Tibial nerve (tissue), 4 donors: ENCODE data around the gene PARN. TPM values are rescaled to one million over a fixed set of nuclear protein-coding genes. Genes with fewer than 3 reads are reported as not detected.
"Not testable (repeated sequence)": the region's sequence is repeated elsewhere in the genome, so short reads cannot be mapped to it uniquely, and the experiment has no call there.

Experiments
- DNase-seq, 2 donors: peaks; one replicate each; pipeline ENCODE4 v3.0.0-alpha.2; 2019; ENCODE audit warnings: low spot score in 2 of 2
- H3K27ac ChIP-seq, 4 donors: fragments of 200-600 bp; sonication (generic) in 3 of 4; one replicate each; pipeline ENCODE4 v1.5.1; 2017 to 2019; ENCODE audit warnings: mild to moderate bottlenecking in 1 of 4
- H3K27me3 ChIP-seq, 2 donors: fragments of 200-600 bp; sonication (generic) in 1 of 2; one replicate each; pipeline versions ENCODE4 v1.5.1 to v1.6.0; 2017 to 2019
- H3K36me3 ChIP-seq, 3 donors: fragments of 200-600 bp; sonication (generic); one replicate each; pipeline ENCODE4 v1.5.1; 2018 to 2019
- H3K4me1 ChIP-seq, 4 donors: fragments of 200-600 bp; sonication (generic) in 3 of 4; one replicate each; pipeline ENCODE4 v1.5.1; 2017 to 2019
- H3K4me3 ChIP-seq, 4 donors: fragments of 200-600 bp; sonication (generic) in 3 of 4; one replicate each; pipeline ENCODE4 v1.5.1; 2017 to 2019; ENCODE audit warnings: mild to moderate bottlenecking in 1 of 4, moderate library complexity in 1 of 4
- H3K9me3 ChIP-seq, 4 donors: fragments of 200-600 bp; sonication (generic) in 3 of 4; one replicate each; pipeline ENCODE4 v1.5.1; 2017 to 2019
- CTCF ChIP-seq, 5 experiments: fragments of 200-600 bp in 3 of 5; fragments of 450-650 bp in 2 of 5; sonication (generic) in 3 of 5; IDR thresholded peaks; one replicate each; pipeline ENCODE4 v1.5.1; 2016 to 2019; ENCODE audit warnings: antibody characterized with exemption in 5 of 5, mild to moderate bottlenecking in 3 of 5, moderate library complexity in 2 of 5
- EP300 ChIP-seq, 2 donors: sonication (generic); formaldehyde crosslinking; IDR thresholded peaks; one replicate each; pipeline ENCODE4 v1.6.1; 2017; ENCODE audit warnings: antibody characterized with exemption in 2 of 2, mild to moderate bottlenecking in 1 of 2
- POLR2A ChIP-seq, 2 donors: fragments of 450-650 bp; IDR thresholded peaks; one replicate each; pipeline ENCODE4 v1.6.1; 2017; ENCODE audit warnings: antibody characterized with exemption in 2 of 2, mild to moderate bottlenecking in 2 of 2, moderate library complexity in 2 of 2
- WGBS, 2 donors: methylation state at CpG; one replicate each; pipeline ENCODE4 v1.1.5; 2018; 5-methylcytosine and 5-hydroxymethylcytosine counted together
- total RNA-seq, 4 donors: library from RNA; depleted of rRNA; stranded (reverse); fragments of >200 nt; gene quantifications; one replicate each; pipeline ENCODE4 v1.1.0, GENCODE V29; 2016

Gene PARN
- total RNA-seq, 4 donors from 2014 or later = 36.5 to 49.8 (median 40.6) TPM

- Histone ChIP-seq H3K4me3 (no peak overlapping the region), H3K9me3 (no peaks in the 10 kb centered on the region), H3K27ac (peak overlapping the region in 1 of 4 donors; percentile 67), H3K27me3 (no peaks in the 10 kb centered on the region), H3K36me3 (no peaks in the 10 kb centered on the region), H3K4me1 (peaks cover 0 to 19% (median 0%) of the 10 kb centered on the region in 4 donors)
- TF ChIP-seq CTCF (IDR thresholded peaks at IDR 0.05) = no peak
- TF ChIP-seq POLR2A (IDR thresholded peaks at IDR 0.05) = no peak
- peak in 1 of 2 donors; percentile 12 for TF ChIP-seq EP300 (IDR thresholded peaks at IDR 0.05)
- WGBS, 2 donors = 56 to 59% methylated on average over 25 of the region's 25 CpGs
- peak; percentile 32 to 56 for DNase-seq
Measured at GRCh38 chr16:14399378-14400284, 230.4 kb downstream of the PARN start.

GRCh38 chr16:14398014-14398717 is 231.9 kb downstream of the PARN start:
- no peak for TF ChIP-seq CTCF (IDR thresholded peaks at IDR 0.05)
- TF ChIP-seq EP300 (IDR thresholded peaks at IDR 0.05) = no peak
- TF ChIP-seq POLR2A (IDR thresholded peaks at IDR 0.05) = no peak
- Histone ChIP-seq H3K4me3 (no peak overlapping the region), H3K4me1 (peaks cover 0 to 19% (median 0%) of the 10 kb centered on the region in 4 donors), H3K27ac (no peak overlapping the region), H3K9me3 (no peaks in the 10 kb centered on the region), H3K36me3 (no peaks in the 10 kb centered on the region), H3K27me3 (no peaks in the 10 kb centered on the region)
- WGBS, 2 donors = 85 to 92% methylated on average over 11 of the region's 11 CpGs
- no peak for DNase-seq

- 30 to 41% methylated on average over 10 of the region's 10 CpGs for WGBS, 2 donors
- not testable (repeated sequence) for DNase-seq, H3K4me3 ChIP-seq, H3K27ac ChIP-seq, H3K27me3 ChIP-seq, H3K36me3 ChIP-seq, H3K9me3 ChIP-seq
- H3K4me1 ChIP-seq = peaks cover 0 to 19% (median 0%) of the 10 kb centered on the region in 4 donors
Measured at GRCh38 chr16:14395710-14396304, 234.3 kb downstream of the PARN start.

GRCh38 chr16:14394834-14395233 is 235.2 kb downstream of the PARN start:
- WGBS, 2 donors = 83 to 96% methylated on average over 3 of the region's 3 CpGs
- Histone ChIP-seq H3K9me3 (no peaks in the 10 kb centered on the region), H3K4me1 (peaks cover 0 to 9% (median 0%) of the 10 kb centered on the region in 4 donors)

More at GRCh38 chr16:14394834-14395233, 235.2 kb downstream of the PARN start:
- TF ChIP-seq CTCF (IDR thresholded peaks at IDR 0.05) (no peak), POLR2A (IDR thresholded peaks at IDR 0.05) (no peak), EP300 (IDR thresholded peaks at IDR 0.05) (no peak)
- Histone ChIP-seq H3K36me3 (no peaks in the 10 kb centered on the region), H3K4me3 (no peak overlapping the region), H3K27ac (no peak overlapping the region), H3K27me3 (no peaks in the 10 kb centered on the region)
- DNase-seq = no peak
